ENCODE results near the gene MAD1L1.

The MAD1L1 gene

GRCh38 chr7:2273866-2274265, 41.1 kb upstream of the MAD1L1 start:
- Histone ChIP-seq H3F3A (ENCODE audit: control insufficient read depth, insufficient read depth) (no peaks in the 10 kb centered on the region), H3K27ac (ENCODE audit: low read depth, low read length) (no peak overlapping the region), H3K4me2 (ENCODE audit: low read length) (no peak overlapping the region), H3K4me1 (ENCODE audit: control insufficient read depth, low read length) (no peaks in the 10 kb centered on the region), H3K36me3 (ENCODE audit: control insufficient read depth, low read length) (peaks cover 24% of the 10 kb centered on the region; the same call in 1 of the 2 replicates), H4K20me1 (ENCODE audit: control insufficient read depth, insufficient read depth, low read depth, low read length) (peaks cover 3% of the 10 kb centered on the region; the same call in 1 of the 2 replicates), H3K4me3 (ENCODE audit: low read length) (no peak overlapping the region), H3K79me2 (ENCODE audit: control insufficient read depth, low read length) (no peaks in the 10 kb centered on the region), H3K9me3 (ENCODE audit: control insufficient read depth, insufficient read depth, low read length) (no peaks in the 10 kb centered on the region), H3K27me3 (ENCODE audit: control insufficient read depth, low read length) (no peaks in the 10 kb centered on the region), H3K9me2 (replicated peaks; ENCODE audit: control insufficient read depth, low read length) (no peaks in the 10 kb centered on the region)
- no peak for TF ChIP-seq EZH2phosphoT487 (IDR thresholded peaks at IDR 0.05; ENCODE audit: borderline replicate concordance, low read length)

GRCh38 chr7:2272031-2272430, 39.3 kb upstream of the MAD1L1 start:
- peaks cover 3% of the 10 kb centered on the region; the same call in 1 of the 2 replicates for H4K20me1 ChIP-seq (ENCODE audit: control insufficient read depth, insufficient read depth, low read depth, low read length)
- H3K4me1 ChIP-seq (ENCODE audit: control insufficient read depth, low read length) = no peaks in the 10 kb centered on the region
- H3K9me3 ChIP-seq (ENCODE audit: control insufficient read depth, insufficient read depth, low read length) = no peaks in the 10 kb centered on the region
- TF ChIP-seq CTCF (IDR thresholded peaks at IDR 0.05; ENCODE audit: low read depth, low read length, poor library complexity, severe bottlenecking) = no peak
- no peak for TF ChIP-seq EZH2phosphoT487 (IDR thresholded peaks at IDR 0.05; ENCODE audit: borderline replicate concordance, low read length)
- no peaks in the 10 kb centered on the region for H3K9me2 ChIP-seq (replicated peaks; ENCODE audit: control insufficient read depth, low read length)
- H3F3A ChIP-seq (ENCODE audit: control insufficient read depth, insufficient read depth) = no peaks in the 10 kb centered on the region
- H3K27ac ChIP-seq (ENCODE audit: low read depth, low read length) = no peak overlapping the region
- H3K36me3 ChIP-seq (ENCODE audit: control insufficient read depth, low read length) = peaks cover 19% of the 10 kb centered on the region; the same call in 1 of the 2 replicates
- no peak overlapping the region for H3K4me2 ChIP-seq (ENCODE audit: low read length)
- H3K27me3 ChIP-seq (ENCODE audit: control insufficient read depth, low read length) = no peaks in the 10 kb centered on the region
- H3K4me3 ChIP-seq (ENCODE audit: low read length) = no peak overlapping the region
- H3K79me2 ChIP-seq (ENCODE audit: control insufficient read depth, low read length) = no peaks in the 10 kb centered on the region

DNA sequence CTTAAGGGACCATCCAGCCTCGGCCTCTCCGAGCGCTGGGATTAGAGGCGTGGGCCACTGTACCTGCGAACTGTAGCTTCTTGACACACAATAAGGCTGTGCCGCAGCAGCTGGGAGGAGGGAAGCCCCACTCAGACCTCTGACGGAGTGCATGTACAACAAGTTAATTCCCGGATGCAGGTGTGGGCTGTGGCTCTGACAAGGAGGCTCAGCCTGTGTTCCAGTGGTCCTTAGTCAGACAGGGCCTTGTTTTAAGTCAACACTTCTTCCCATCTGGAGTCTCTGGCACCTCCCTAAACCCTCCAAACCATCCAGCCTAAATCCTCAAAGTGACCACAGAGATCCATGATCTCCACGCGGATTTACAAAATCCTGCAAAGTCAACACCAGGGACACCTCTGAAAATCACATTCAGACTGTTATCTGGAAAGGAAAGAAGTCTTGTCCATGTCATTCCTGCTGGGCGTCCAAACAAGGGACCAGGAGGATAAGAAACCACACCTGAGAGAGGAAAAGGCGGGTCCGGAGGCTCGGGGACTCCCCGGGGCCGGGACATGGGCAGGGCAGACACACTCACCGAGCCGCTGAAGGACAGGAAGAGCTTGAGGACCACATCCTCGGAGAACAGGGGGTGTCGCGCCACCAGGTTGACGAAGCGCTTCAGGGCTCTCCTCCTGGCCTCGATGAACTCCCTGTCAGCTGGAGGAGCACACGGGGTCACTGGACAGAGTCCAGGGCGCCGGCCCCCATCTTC, 38.7 kb upstream of the MAD1L1 start:
- no peaks in the 10 kb centered on the region for H3F3A ChIP-seq (ENCODE audit: control insufficient read depth, insufficient read depth)
- no peaks in the 10 kb centered on the region for H3K79me2 ChIP-seq (ENCODE audit: control insufficient read depth, low read length)
- peaks cover 3% of the 10 kb centered on the region; the same call in 1 of the 2 replicates for H4K20me1 ChIP-seq (ENCODE audit: control insufficient read depth, insufficient read depth, low read depth, low read length)
- peaks cover 17% of the 10 kb centered on the region; the same call in 1 of the 2 replicates for H3K36me3 ChIP-seq (ENCODE audit: control insufficient read depth, low read length)
- no peak for TF ChIP-seq EZH2phosphoT487 (IDR thresholded peaks at IDR 0.05; ENCODE audit: borderline replicate concordance, low read length)
- no peak for TF ChIP-seq CTCF (IDR thresholded peaks at IDR 0.05; ENCODE audit: low read depth, low read length, poor library complexity, severe bottlenecking)
- H3K4me1 ChIP-seq (ENCODE audit: control insufficient read depth, low read length) = no peaks in the 10 kb centered on the region
- no peak overlapping the region for H3K4me3 ChIP-seq (ENCODE audit: low read length)
- H3K27ac ChIP-seq (ENCODE audit: low read depth, low read length) = no peak overlapping the region
- H3K9me3 ChIP-seq (ENCODE audit: control insufficient read depth, insufficient read depth, low read length) = no peaks in the 10 kb centered on the region
- no peak overlapping the region for H3K4me2 ChIP-seq (ENCODE audit: low read length)
- no peaks in the 10 kb centered on the region for H3K27me3 ChIP-seq (ENCODE audit: control insufficient read depth, low read length)
- no peaks in the 10 kb centered on the region for H3K9me2 ChIP-seq (replicated peaks; ENCODE audit: control insufficient read depth, low read length)

DNA sequence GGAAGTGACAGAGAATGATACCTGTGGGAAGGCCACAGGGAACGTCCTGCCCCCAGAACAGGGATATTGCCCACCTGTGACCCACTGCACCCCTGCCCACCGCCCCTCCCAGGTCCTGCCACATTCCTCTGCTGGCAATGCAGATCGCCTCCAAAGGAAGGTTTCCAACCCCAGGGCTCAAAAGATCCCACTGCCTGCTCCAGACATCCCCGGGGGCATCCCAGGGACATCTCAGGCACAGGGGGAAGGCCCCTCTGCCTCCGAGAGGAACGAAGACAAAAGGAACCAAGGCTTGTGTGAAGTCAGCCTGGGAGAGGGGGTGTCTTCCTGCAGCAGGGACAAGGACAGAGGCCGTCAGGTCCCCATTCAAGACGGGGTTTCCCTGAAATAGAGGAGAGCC, 37.8 kb upstream of the MAD1L1 start:
- Histone ChIP-seq H3K36me3 (ENCODE audit: control insufficient read depth, low read length) (peaks cover 17% of the 10 kb centered on the region; the same call in 1 of the 2 replicates), H3K9me2 (replicated peaks; ENCODE audit: control insufficient read depth, low read length) (no peaks in the 10 kb centered on the region), H3K4me2 (ENCODE audit: low read length) (no peak overlapping the region)

More for the DNA sequence above, 37.8 kb upstream of the MAD1L1 start:
- Histone ChIP-seq H3K4me1 (ENCODE audit: control insufficient read depth, low read length) (no peaks in the 10 kb centered on the region), H3K79me2 (ENCODE audit: control insufficient read depth, low read length) (no peaks in the 10 kb centered on the region), H3K4me3 (ENCODE audit: low read length) (no peak overlapping the region), H3K9me3 (ENCODE audit: control insufficient read depth, insufficient read depth, low read length) (no peaks in the 10 kb centered on the region), H3F3A (ENCODE audit: control insufficient read depth, insufficient read depth) (no peaks in the 10 kb centered on the region), H3K27ac (ENCODE audit: low read depth, low read length) (no peak overlapping the region), H3K27me3 (ENCODE audit: control insufficient read depth, low read length) (no peaks in the 10 kb centered on the region), H4K20me1 (ENCODE audit: control insufficient read depth, insufficient read depth, low read depth, low read length) (peaks cover 3% of the 10 kb centered on the region; the same call in 1 of the 2 replicates)
- no peak for TF ChIP-seq CTCF (IDR thresholded peaks at IDR 0.05; ENCODE audit: low read depth, low read length, poor library complexity, severe bottlenecking)
- TF ChIP-seq EZH2phosphoT487 (IDR thresholded peaks at IDR 0.05; ENCODE audit: borderline replicate concordance, low read length) = no peak
